SK-N-SH (cell line): Measurements from ENCODE around the gene MBOAT2. TPM values are rescaled to one million over a fixed set of nuclear protein-coding genes. Genes with fewer than 3 reads are reported as not detected.

Experiments used
- CTCF ChIA-PET: fragments of 300-600, 350-600 bp; formaldehyde crosslinking; extraction: SDS; loops from one replicate; lab custom pipeline; 2021; lab: Yijun Ruan, JAX
- POLR2A ChIA-PET: fragments of 350-600 bp; sonication (Branson Sonifier 250); formaldehyde crosslinking; extraction: SDS; loops from one replicate; lab custom pipeline; 2020; ENCODE audit warnings: antibody characterized with exemption, inconsistent platforms; lab: Yijun Ruan, JAX
- DNase-seq: peaks from one replicate; pipeline ENCODE4 v3.0.0; 2012
- H2AFZ ChIP-seq: fragments of 200-600 bp; sonication (generic); 2 replicates; pipeline ENCODE4 v1.8.1; 2016; ENCODE audit warnings: antibody characterized with exemption, mild to moderate bottlenecking, low read depth
- H3F3A ChIP-seq: fragments of 200-600 bp; sonication (generic); replicated peaks from 2 replicates; pipeline ENCODE3; 2016; ENCODE audit warnings: antibody characterized with exemption, mild to moderate bottlenecking; ENCODE audit not compliant: insufficient read depth
- H3K27ac ChIP-seq, 2 experiments: fragments of 200-500 bp in 1 of 2; fragments of 200-600 bp in 1 of 2; sonication (Bioruptor generic) in 1 of 2; sonication (generic), shearing (Covaris generic) in 1 of 2; 2 replicates each; pipeline versions ENCODE4 v1.5.1 to v1.6.1; 2014 to 2016; ENCODE audit warnings: low read depth in 2 of 2, inconsistent platforms in 1 of 2, low read length in 1 of 2, mild to moderate bottlenecking in 1 of 2, mixed read lengths in 1 of 2
- H3K27me3 ChIP-seq: fragments of 200-600 bp; sonication (generic), shearing (Covaris generic); 2 replicates; pipeline ENCODE4 v1.6.1; 2016; ENCODE audit warnings: mixed run types; ENCODE audit not compliant: insufficient read depth
- H3K36me3 ChIP-seq, 2 experiments: fragments of 200-500 bp in 1 of 2; fragments of 200-600 bp in 1 of 2; sonication (Bioruptor generic) in 1 of 2; sonication (generic) in 1 of 2; replicated peaks in 1 of 2; 2 replicates each; pipeline versions ENCODE3 to v1.5.1; 2014 to 2016; ENCODE audit warnings: low read length in 1 of 2, mild to moderate bottlenecking in 1 of 2; ENCODE audit not compliant: insufficient read depth in 2 of 2, control insufficient read depth in 1 of 2
- H3K4me1 ChIP-seq, 2 experiments: fragments of 200-500 bp in 1 of 2; fragments of 200-600 bp in 1 of 2; sonication (Bioruptor generic) in 1 of 2; sonication (generic), shearing (Covaris generic) in 1 of 2; 2 replicates each; pipeline versions ENCODE4 v1.5.1 to v1.6.1; 2014 to 2016; ENCODE audit warnings: low read depth in 1 of 2, low read length in 1 of 2, mixed run types in 1 of 2; ENCODE audit not compliant: insufficient read depth in 2 of 2, control insufficient read depth in 1 of 2
- H3K4me2 ChIP-seq: fragments of 200-600 bp; sonication (generic), shearing (Covaris generic); 2 replicates; pipeline ENCODE4 v1.6.1; 2017; ENCODE audit warnings: mixed run types
- H3K4me3 ChIP-seq, 2 experiments: fragments of 200-500 bp in 1 of 2; fragments of 200-600 bp in 1 of 2; sonication (Bioruptor generic) in 1 of 2; sonication (generic), shearing (Covaris generic) in 1 of 2; 2 replicates each; pipeline versions ENCODE4 v1.5.1 to v1.8.1; 2014 to 2016; ENCODE audit warnings: low read depth in 2 of 2, inconsistent platforms in 1 of 2, low read length in 1 of 2, mild to moderate bottlenecking in 1 of 2, mixed read lengths in 1 of 2, moderate library complexity in 1 of 2
- H3K79me2 ChIP-seq: fragments of 200-600 bp; sonication (generic); 2 replicates; pipeline ENCODE4 v1.8.1; 2017; ENCODE audit warnings: mild to moderate bottlenecking; ENCODE audit not compliant: insufficient read depth
- H3K9ac ChIP-seq: fragments of 200-600 bp; sonication (generic); 2 replicates; pipeline ENCODE4 v1.6.1; 2017; ENCODE audit warnings: mixed run types
- H3K9me2 ChIP-seq: fragments of 200-600 bp; sonication (generic); 2 replicates; pipeline ENCODE4 v1.6.1; 2017; ENCODE audit warnings: mixed run types
- H3K9me3 ChIP-seq: fragments of 200-600 bp; sonication (generic); 2 replicates; pipeline ENCODE4 v1.6.1; 2017; ENCODE audit warnings: mixed run types, mild to moderate bottlenecking, moderate library complexity
- H4K20me1 ChIP-seq: fragments of 200-600 bp; sonication (generic); 2 replicates; pipeline ENCODE4 v1.6.1; 2017; ENCODE audit warnings: mild to moderate bottlenecking, mixed run types; ENCODE audit not compliant: insufficient read depth
- ELF1 ChIP-seq: IDR thresholded peaks from 2 replicates; pipeline ENCODE4 v1.4.0; 2012
- EP300 ChIP-seq, 2 experiments: IDR thresholded peaks; 2 replicates each; pipeline versions ENCODE4 v1.4.0 to v1.6.1; 2012; ENCODE audit warnings: borderline replicate concordance in 1 of 2, low read depth in 1 of 2, low read length in 1 of 2
- FOSL2 ChIP-seq: IDR thresholded peaks from 2 replicates; pipeline ENCODE4 v1.4.0; 2012; ENCODE audit warnings: low read depth, mild to moderate bottlenecking, moderate library complexity, borderline replicate concordance
- JUND ChIP-seq: IDR thresholded peaks from 2 replicates; pipeline ENCODE4 v1.4.0; 2012
- MAX ChIP-seq: IDR thresholded peaks from 2 replicates; pipeline ENCODE4 v1.4.0; 2012; ENCODE audit warnings: low read depth
- NRF1 ChIP-seq: IDR thresholded peaks from 2 replicates; pipeline ENCODE4 v1.6.1; 2012; ENCODE audit warnings: low read depth, mild to moderate bottlenecking, low read length
- RAD21 ChIP-seq: IDR thresholded peaks from 2 replicates; pipeline ENCODE4 v1.6.1; 2012; ENCODE audit warnings: mild to moderate bottlenecking, low read length
- RCOR1 ChIP-seq: fragments of 150-350 bp; IDR thresholded peaks from 2 replicates; pipeline ENCODE4 v1.6.1; 2017; ENCODE audit warnings: antibody characterized with exemption, low read length
- RFX5 ChIP-seq: IDR thresholded peaks from 2 replicates; pipeline ENCODE4 v1.6.1; 2012; ENCODE audit warnings: mild to moderate bottlenecking, improper control_type of control experiment, low read length
- RXRA ChIP-seq: IDR thresholded peaks from 2 replicates; pipeline ENCODE4 v1.4.0; 2012; ENCODE audit warnings: low read depth, mild to moderate bottlenecking, borderline replicate concordance
- SIN3A ChIP-seq: IDR thresholded peaks from 2 replicates; pipeline ENCODE4 v1.6.1; 2012; ENCODE audit warnings: low read depth, mild to moderate bottlenecking, low read length, moderate library complexity, borderline replicate concordance
- TAF1 ChIP-seq: IDR thresholded peaks from 2 replicates; pipeline ENCODE4 v1.6.1; 2012; ENCODE audit warnings: low read depth, mild to moderate bottlenecking, low read length, moderate library complexity, borderline replicate concordance
- USF1 ChIP-seq: IDR thresholded peaks from 2 replicates; pipeline ENCODE4 v1.4.0; 2012; ENCODE audit warnings: low read depth, borderline replicate concordance
- WGBS: methylation state at CpG from one replicate; pipeline ENCODE4 v1.1.6; 2017; ENCODE audit warnings: low lambda C conversion rate; 5-methylcytosine and 5-hydroxymethylcytosine counted together
- polyA plus RNA-seq, 3 experiments: library from polyadenylated mRNA; depleted of rRNA; stranded (reverse); fragments of >200 nt; gene quantifications; 2 replicates each; pipeline ENCODE4 v1.2.3, GENCODE V29; 2012
- TF ChIP-seq, protein P1 (sequence below): IDR thresholded peaks from 2 replicates; pipeline ENCODE4; 2012
- TF ChIP-seq, protein P2 (sequence below): IDR thresholded peaks from 2 replicates; pipeline ENCODE4 v1.4.0; 2012; ENCODE audit warnings: low read depth, borderline replicate concordance

The MBOAT2 gene
- polyA plus RNA-seq, 1 of the 3 experiments (the other 2 are of a cell fraction): 33.9 TPM

- CTCF ChIA-PET: interaction anchor here (0.7 to 2.6 kb wide), 6 partner anchors 23 to 139 kb away, joined by 3 to 9 read pairs (median 4); no protein-coding TSS in a partner anchor
- Histone ChIP-seq H3K9me3 (no peaks in the 10 kb centered on the region), H3K4me2 (peak overlapping the region; percentile 75), H3K36me3 (peaks cover 0 to 7% of the 10 kb centered on the region in 2 experiments), H3F3A (peaks cover 7% of the 10 kb centered on the region), H3K4me3 (peak overlapping the region; percentile 58 to 91), H3K9ac (peak overlapping the region; percentile 92), H2AFZ (peak overlapping the region; percentile 84), H3K27me3 (no peaks in the 10 kb centered on the region), H3K27ac (peak overlapping the region; percentile 68 to 97), H3K4me1 (peaks cover 15 to 47% of the 10 kb centered on the region in 2 experiments; a peak in 3 of 4 replicates), H3K79me2 (peaks cover 48% of the 10 kb centered on the region), H4K20me1 (peaks cover 20% of the 10 kb centered on the region), H3K9me2 (no peaks in the 10 kb centered on the region)
- TF ChIP-seq, protein P1, sequence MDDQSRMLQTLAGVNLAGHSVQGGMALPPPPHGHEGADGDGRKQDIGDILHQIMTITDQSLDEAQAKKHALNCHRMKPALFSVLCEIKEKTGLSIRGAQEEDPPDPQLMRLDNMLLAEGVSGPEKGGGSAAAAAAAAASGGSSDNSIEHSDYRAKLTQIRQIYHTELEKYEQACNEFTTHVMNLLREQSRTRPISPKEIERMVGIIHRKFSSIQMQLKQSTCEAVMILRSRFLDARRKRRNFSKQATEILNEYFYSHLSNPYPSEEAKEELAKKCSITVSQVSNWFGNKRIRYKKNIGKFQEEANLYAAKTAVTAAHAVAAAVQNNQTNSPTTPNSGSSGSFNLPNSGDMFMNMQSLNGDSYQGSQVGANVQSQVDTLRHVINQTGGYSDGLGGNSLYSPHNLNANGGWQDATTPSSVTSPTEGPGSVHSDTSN: no peak
- TF ChIP-seq, protein P2, sequence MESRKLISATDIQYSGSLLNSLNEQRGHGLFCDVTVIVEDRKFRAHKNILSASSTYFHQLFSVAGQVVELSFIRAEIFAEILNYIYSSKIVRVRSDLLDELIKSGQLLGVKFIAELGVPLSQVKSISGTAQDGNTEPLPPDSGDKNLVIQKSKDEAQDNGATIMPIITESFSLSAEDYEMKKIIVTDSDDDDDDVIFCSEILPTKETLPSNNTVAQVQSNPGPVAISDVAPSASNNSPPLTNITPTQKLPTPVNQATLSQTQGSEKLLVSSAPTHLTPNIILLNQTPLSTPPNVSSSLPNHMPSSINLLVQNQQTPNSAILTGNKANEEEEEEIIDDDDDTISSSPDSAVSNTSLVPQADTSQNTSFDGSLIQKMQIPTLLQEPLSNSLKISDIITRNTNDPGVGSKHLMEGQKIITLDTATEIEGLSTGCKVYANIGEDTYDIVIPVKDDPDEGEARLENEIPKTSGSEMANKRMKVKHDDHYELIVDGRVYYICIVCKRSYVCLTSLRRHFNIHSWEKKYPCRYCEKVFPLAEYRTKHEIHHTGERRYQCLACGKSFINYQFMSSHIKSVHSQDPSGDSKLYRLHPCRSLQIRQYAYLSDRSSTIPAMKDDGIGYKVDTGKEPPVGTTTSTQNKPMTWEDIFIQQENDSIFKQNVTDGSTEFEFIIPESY: no peak
- TF ChIP-seq ELF1 (no peak), TAF1 (no peak), SIN3A (0 out of 2 replicates have a peak, but pooled peaks have one; percentile 4), RXRA (no peak), MAX (no peak; the same call in 1 of the 2 replicates), USF1 (no peak)
- no peak for DNase-seq
- 27% methylated on average over 23 of the region's 25 CpGs for WGBS
- POLR2A ChIA-PET: interaction anchor here (1.1 kb wide), 2 partner anchors 65 to 100 kb away, joined by 3 read pairs; no protein-coding TSS in a partner anchor
Measured at GRCh38 chr2:9004338-9005204, 1.1 kb upstream of the MBOAT2 start.

- Histone ChIP-seq H3K79me2 (peaks cover 61% of the 10 kb centered on the region), H3K27ac (peak overlapping the region in 1 of 2 experiments; percentile 91; a peak in 2 of 4 replicates), H4K20me1 (peaks cover 31% of the 10 kb centered on the region), H3K9me3 (no peaks in the 10 kb centered on the region), H3K4me2 (peak overlapping the region; percentile 82), H2AFZ (peak overlapping the region; percentile 45; the same call in 1 of the 2 replicates), H3K27me3 (no peaks in the 10 kb centered on the region), H3K9ac (peak overlapping the region; percentile 70), H3K9me2 (no peaks in the 10 kb centered on the region), H3K36me3 (peaks cover 0 to 7% of the 10 kb centered on the region in 2 experiments), H3F3A (no peaks in the 10 kb centered on the region), H3K4me1 (peaks cover 21 to 49% of the 10 kb centered on the region in 2 experiments; a peak in 3 of 4 replicates), H3K4me3 (peak overlapping the region; percentile 80 to 96)
- no peak for DNase-seq
- ChIA-PET CTCF (interaction anchor here (0.6 to 1.9 kb wide), 3 partner anchors 9 to 108 kb away, joined by 3 to 4 read pairs (median 4); no protein-coding TSS in a partner anchor), POLR2A (interaction anchor here (0.7 to 1.6 kb wide), 6 partner anchors 11 to 420 kb away, joined by 3 to 6 read pairs (median 4); partner anchors contain the start of genes CPSF3, ITGB1BP1 and KIDINS220)
- TF ChIP-seq RCOR1 (no peak), EP300 (IDR thresholded peaks at IDR 0.05; ENCODE audit: borderline replicate concordance in 1 of 2, low read depth in 1 of 2, low read length in 1 of 2) (no peak), FOSL2 (no peak), RAD21 (no peak), NRF1 (no peak), RFX5 (no peak), JUND (no peak), SIN3A (0 out of 2 replicates have a peak, but pooled peaks have one; percentile 6)
- WGBS: 2% methylated on average over 6 of the region's 25 CpGs
Measured at GRCh38 chr2:9003366-9003615, 193 bp downstream of the MBOAT2 start.
